ENCODE measurements around the gene DOCK9.

- TF ChIP-seq EZH2 (IDR thresholded peaks at IDR 0.05; ENCODE audit: low read depth, unreplicated experiment) (no peak), CTCF (conservative IDR thresholded peaks at IDR 0.05; ENCODE audit: low read depth in 2 of 2) (no peak), POLR2AphosphoS5 (IDR thresholded peaks at IDR 0.05; ENCODE audit: low read depth) (no peak), EZH2phosphoT487 (IDR thresholded peaks at IDR 0.05; ENCODE audit: unreplicated experiment) (no peak), CREB1 (CRISPR knock-in tag; IDR thresholded peaks at IDR 0.05; ENCODE audit: low read depth) (no peak), JUNB (IDR thresholded peaks at IDR 0.05; ENCODE audit: unreplicated experiment) (no peak), ETS1 (IDR thresholded peaks at IDR 0.05) (no peak), ZNF114 (CRISPR knock-in tag; IDR thresholded peaks at IDR 0.05) (no peak), ZNF331 (CRISPR knock-in tag; IDR thresholded peaks at IDR 0.05; ENCODE audit: low read depth) (no peak), STAT1 (IDR thresholded peaks at IDR 0.05; ENCODE audit: unreplicated experiment) (no peak)
- TF ChIP-seq, protein P1, sequence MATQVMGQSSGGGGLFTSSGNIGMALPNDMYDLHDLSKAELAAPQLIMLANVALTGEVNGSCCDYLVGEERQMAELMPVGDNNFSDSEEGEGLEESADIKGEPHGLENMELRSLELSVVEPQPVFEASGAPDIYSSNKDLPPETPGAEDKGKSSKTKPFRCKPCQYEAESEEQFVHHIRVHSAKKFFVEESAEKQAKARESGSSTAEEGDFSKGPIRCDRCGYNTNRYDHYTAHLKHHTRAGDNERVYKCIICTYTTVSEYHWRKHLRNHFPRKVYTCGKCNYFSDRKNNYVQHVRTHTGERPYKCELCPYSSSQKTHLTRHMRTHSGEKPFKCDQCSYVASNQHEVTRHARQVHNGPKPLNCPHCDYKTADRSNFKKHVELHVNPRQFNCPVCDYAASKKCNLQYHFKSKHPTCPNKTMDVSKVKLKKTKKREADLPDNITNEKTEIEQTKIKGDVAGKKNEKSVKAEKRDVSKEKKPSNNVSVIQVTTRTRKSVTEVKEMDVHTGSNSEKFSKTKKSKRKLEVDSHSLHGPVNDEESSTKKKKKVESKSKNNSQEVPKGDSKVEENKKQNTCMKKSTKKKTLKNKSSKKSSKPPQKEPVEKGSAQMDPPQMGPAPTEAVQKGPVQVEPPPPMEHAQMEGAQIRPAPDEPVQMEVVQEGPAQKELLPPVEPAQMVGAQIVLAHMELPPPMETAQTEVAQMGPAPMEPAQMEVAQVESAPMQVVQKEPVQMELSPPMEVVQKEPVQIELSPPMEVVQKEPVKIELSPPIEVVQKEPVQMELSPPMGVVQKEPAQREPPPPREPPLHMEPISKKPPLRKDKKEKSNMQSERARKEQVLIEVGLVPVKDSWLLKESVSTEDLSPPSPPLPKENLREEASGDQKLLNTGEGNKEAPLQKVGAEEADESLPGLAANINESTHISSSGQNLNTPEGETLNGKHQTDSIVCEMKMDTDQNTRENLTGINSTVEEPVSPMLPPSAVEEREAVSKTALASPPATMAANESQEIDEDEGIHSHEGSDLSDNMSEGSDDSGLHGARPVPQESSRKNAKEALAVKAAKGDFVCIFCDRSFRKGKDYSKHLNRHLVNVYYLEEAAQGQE (IDR thresholded peaks at IDR 0.05; ENCODE audit: unreplicated experiment), result no peak
Observed at GRCh38 chr13:98796191-98796590, 181.7 kb downstream of the DOCK9 start.
